GM08714 (cell line): Measurements from ENCODE around the gene SIKE1.

ENCODE experiments used
- H3K4me3 ChIP-seq: fragments of 200-500 bp; sonication (Bioruptor generic); 2 replicates; pipeline ENCODE4 v1.5.1; 2014; ENCODE audit warnings: mild to moderate bottlenecking, low read length, inconsistent platforms
- ZNF274 ChIP-seq: IDR thresholded peaks from 2 replicates; pipeline ENCODE4 v1.6.1; 2012; ENCODE audit warnings: mild to moderate bottlenecking, low read depth, low read length

Gene SIKE1

DNA sequence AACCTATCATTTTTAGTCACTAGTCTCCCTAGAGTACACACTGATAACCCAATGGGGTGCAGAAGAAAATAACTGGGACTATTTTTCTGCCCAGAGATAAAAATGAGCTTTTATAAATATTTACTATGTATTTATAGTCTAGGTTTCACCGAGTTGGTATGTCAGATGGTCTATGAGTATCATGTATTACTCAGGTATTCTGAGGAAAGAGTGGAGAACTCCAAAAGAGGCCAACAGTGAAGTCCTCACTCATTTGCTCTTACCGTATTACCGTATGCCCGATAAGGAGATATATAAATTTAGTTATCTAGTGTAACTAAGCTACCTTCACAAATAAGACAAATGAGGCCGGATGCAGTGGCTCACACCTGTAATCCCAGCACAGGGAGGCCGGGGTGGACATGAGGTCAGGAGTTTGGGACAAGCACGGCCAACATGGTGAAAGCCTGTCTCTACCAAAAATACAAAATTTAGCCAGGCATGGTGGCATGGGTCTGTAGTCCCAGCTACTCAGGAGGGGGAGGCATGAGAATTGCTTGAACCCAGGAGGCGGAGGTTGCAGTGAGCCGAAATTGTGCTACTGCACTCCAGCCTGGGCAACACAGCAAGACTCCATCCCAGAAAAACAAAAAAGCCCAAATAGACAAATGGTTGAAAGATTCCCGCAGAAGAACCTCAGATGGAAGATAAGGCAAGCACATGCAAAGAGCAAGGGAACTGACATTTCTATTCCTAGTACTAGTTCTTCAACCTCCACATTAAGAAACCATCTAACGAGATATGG lies 38.3 kb downstream of the SIKE1 start:
- H3K4me3 ChIP-seq: no peak overlapping the region

DNA sequence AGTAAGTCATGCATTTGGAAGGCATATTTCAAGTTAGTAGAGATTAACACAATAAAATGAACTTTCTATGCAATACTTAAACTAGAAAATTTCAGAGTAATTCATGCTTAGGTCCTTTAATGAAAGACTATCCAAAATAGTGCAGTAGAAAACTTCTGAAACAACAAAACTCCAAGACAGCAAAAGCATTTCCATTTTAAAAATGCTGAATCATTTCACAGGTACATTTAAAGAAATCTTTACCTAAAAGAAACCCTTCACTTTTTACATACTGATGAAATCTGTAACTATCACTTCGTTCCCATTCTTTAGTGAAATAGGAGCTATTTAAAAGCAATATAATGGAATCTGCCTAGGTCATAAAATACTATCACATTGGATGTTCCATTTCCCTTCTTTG lies 40.2 kb downstream of the SIKE1 start:
- H3K4me3 ChIP-seq: no peak overlapping the region
- TF ChIP-seq ZNF274: no peak

More for the DNA sequence above, 38.3 kb downstream of the SIKE1 start:
- no peak for TF ChIP-seq ZNF274

DNA sequence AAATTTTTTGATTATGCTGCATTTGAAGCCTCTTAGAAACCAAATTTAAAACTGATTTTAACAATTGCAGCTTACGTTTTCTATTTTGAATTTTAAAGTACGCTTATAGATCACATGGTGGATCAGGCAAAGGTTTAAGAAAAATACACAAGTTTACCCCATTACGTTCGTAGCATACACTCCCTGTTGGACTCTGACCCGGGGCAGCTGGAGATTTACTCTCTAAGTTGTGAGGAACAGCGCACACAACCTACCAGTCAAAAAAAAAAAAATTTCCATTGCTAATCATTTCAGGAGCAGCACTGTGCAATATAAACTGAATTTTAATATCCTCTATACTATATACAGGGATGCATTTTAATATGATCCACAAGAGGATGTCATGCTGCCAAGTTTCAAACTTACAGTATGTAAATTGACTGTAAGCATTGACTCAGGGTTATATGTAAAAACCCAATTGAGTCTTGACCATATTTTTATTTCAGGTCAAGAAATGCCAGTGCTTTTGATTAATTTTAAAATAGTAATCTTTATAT lies 43.1 kb downstream of the SIKE1 start:
- H3K4me3 ChIP-seq: no peak overlapping the region
- no peak for TF ChIP-seq ZNF274

DNA sequence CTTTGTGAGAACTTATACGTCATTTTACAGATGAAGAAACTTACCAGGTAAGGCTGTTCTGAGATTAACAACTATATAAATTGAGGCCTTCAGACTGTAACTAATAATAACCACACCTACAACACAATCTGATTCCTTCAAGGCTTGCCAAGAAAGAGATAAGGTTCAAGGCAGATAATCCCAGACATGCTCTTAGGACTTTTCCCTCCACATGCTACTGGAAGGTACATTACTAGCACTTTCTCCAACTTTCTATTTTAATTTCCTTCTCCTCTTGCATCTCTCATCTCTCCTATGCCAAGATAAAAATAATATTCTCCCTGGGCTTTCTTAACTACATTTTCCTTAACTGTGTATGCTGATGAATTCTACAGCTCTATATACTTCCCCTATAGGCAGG lies 45.0 kb downstream of the SIKE1 start:
- H3K4me3 ChIP-seq: no peak overlapping the region
- TF ChIP-seq ZNF274: no peak

DNA sequence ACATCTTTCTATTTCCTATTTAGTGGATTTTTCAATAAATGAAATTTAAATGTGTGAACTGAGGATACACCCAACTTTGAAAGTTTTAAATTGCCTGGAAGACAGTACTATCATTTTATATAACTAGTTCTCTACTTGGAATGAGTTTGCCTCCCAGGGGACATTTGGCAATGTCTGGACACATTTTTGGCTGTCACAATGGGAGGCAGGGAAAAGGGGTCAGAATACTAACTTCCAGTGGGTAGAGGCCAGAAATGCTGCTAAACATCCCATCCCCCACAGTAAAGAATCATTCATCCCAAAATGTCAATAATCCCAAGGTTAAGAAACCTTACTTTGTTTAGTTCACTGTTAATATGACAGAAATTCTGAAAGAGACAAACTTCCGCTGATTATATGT lies 50.7 kb downstream of the SIKE1 start:
- no peak overlapping the region for H3K4me3 ChIP-seq
- no peak for TF ChIP-seq ZNF274

DNA sequence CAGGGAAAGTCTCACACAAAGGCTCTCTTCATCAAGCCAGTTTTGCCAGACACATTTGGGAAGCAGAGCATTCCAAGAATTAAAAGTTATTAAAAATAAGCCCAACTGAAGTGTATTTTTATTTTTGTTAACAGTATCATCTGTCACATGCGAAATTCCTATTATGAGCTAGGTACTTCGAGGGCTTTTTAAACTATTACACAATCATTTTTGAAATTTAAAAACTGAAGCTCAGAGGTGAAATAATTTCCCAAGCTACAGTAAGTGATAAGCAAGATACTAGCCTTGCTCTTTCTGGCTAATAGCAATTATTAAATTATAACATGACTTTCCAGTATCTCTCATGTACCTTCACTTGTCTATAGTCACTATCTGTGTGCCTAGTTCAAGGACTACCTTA lies 51.9 kb downstream of the SIKE1 start:
- no peak for TF ChIP-seq ZNF274
- H3K4me3 ChIP-seq: no peak overlapping the region

DNA sequence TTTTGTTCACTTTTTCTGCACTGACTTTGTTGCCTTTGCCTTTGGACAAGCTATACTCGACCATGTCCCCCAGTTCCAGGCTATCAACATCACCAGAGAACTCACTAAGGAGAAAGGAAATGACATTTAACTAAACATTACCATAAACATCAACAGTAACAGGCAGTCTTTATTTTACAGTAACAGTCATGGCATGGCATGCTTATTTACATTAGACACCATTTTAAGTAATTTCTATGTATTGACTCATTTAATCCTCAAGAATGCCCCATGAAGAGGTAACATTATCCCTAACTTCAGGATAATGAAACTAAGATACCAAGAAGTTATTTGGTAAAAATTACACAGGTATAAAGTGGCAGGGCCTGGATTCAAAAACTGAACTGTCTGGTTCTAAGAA lies 55.3 kb downstream of the SIKE1 start:
- TF ChIP-seq ZNF274: no peak

DNA sequence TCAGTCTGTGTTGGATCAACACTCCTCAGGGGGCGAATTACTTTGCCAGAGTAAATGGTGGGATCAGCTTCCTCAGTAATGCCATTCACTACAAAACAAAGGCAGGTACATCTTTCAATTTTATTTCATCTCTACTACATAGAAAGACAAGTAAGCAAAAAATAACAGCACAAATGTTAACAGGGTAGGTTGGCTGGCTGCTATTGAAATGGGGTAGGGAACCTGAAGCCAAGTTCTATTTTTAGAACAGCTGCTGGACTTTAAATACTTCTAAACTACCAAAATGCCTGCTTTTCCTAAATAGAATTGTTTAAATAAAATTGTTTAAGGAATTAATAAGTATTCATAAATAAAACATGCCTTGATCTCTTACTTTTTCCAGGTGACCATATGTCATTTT lies 56.6 kb downstream of the SIKE1 start:
- no peak overlapping the region for H3K4me3 ChIP-seq
- TF ChIP-seq ZNF274: no peak

More for the DNA sequence above, 55.3 kb downstream of the SIKE1 start:
- H3K4me3 ChIP-seq: no peak overlapping the region

DNA sequence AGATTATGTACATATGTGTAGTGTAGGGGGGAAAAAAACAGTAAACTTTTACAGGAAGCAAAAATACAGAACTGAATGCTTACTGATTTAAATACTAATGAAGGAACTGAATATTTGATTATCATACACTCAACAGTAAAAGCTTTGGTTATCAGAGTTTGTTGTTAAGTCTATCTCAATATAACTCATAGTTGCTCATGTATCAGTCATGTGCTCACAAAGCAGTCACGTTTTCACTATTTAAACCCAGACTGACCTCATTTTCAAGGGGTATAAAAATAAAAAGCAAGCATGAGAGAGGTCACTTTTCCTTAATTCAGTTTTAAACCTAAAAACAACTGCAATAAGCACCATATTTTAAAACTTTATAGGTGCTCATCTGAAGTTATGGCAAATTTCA lies 57.0 kb downstream of the SIKE1 start:
- TF ChIP-seq ZNF274: no peak
- no peak overlapping the region for H3K4me3 ChIP-seq

DNA sequence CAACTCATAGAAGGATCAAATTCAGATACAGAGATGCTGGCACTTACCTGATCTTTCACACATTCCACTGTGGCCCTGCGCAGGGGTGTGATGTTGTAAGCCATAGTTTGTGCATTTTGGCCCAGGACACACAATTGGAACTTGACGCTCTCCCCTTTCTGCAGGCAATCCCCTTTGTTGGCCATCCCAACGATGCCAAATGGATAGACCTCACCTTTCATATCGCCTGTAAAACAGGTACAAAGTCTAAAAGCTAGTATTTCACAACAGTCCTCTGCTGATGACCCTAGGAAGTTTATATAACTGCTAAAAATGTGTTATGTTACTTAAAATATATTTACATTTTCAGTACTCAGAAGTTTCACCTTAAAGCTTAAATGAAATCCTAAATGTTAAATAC lies 60.0 kb downstream of the SIKE1 start:
- TF ChIP-seq ZNF274: no peak
- H3K4me3 ChIP-seq: no peak overlapping the region
